HG03520 (cell line): ENCODE data around the gene TTF2.
"Not testable (repeated sequence)": the region's sequence is repeated elsewhere in the genome, so short reads cannot be mapped to it uniquely, and the experiment has no call there.

ENCODE experiments used
- ATAC-seq: cut with Tn5 transposase; IDR thresholded peaks from one replicate; pipeline ENCODE4 v1.9.1; 2021; ENCODE audit warnings: mild to moderate bottlenecking, moderate library complexity; ENCODE audit not compliant: unreplicated experiment

The TTF2 gene

DNA sequence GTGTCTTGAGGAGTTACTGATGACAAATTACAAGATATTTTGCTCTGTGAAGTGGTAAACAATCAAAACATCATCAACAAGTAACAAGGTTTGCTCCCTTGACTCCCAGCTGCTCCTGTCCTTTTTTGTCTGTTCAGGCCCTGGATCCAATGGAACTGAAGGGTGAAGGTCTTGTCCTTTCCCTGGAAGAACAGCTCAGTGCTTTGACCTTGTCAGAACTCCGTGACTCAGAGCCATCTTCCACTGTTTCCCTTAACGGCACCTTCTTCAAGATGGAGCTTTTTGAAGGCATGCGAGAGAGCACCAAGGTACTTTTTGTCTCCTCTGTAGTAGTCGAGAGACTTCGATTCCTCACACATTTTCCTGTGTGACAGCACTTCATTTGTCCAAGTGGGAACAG is 32.5 kb downstream of the TTF2 start:
- no peak for ATAC-seq

GRCh38 chr1:117093091-117093534 is 33.0 kb downstream of the TTF2 start:
- no peak for ATAC-seq

DNA sequence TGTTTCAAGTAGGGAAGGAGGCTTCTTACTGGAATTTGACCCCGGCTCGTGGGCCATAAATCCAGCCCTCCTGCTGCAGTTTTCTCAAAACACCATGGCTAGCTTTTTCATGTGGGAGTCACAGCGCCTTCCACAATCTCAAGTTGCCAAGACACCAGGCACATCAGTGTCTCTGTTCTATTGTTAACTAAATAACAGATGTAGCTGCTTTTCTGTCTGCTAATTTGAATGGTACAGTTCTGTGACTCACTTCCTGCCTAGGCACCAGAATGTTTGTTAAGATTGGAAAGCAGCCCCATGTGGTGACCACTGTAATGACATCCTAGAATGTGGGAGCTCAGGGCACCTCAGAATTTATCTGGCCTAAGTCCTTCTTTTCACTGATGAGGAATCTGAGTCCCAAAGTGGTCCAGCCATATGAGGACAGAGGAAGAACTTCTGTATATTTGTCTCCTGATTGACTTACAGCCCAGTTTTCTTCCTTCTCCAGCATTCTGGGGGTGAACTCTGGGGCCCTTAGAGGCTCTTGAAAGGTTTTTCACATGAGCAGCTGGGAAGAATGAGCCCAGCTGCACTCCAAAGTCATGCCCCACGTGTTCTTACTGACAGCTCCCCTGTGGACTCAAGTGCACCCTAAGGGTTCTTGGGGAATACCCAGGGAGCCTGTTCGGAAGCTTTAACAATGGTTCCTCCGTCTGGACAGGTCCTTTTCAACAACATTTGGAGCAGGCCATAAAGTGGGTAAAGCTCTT is 33.9 kb downstream of the TTF2 start:
- peak; percentile 68 for ATAC-seq

GRCh38 chr1:117094841-117095604 is 34.9 kb downstream of the TTF2 start:
- no peak for ATAC-seq

GRCh38 chr1:117096951-117097408 is 36.9 kb downstream of the TTF2 start:
- ATAC-seq, result no peak

- no peak for ATAC-seq
Observed at GRCh38 chr1:117097443-117097842, 37.3 kb downstream of the TTF2 start.

GRCh38 chr1:117098287-117098890 is 38.3 kb downstream of the TTF2 start:
- ATAC-seq, result no peak

GRCh38 chr1:117101334-117101733 is 41.2 kb downstream of the TTF2 start:
- ATAC-seq, result no peak

DNA sequence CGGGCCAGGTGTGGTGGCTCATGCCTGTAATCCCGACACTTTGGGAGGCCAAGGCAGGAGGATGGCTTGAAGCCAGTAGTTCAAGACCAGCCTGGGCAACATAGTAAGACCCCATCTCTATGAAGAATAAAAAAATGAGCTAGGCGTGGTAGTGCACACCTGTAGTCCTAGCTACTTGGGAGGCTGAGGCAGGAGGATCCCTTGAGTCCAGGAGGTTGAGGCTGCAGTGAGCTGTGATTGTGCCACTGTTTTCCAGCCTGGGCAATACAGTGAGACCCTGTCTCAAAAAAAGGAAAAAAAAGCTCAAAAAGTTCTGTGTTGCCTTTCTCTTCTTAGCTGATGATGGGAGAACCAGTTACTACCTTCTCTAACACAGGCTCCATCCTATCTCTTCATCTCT is 41.7 kb downstream of the TTF2 start:
- not testable (repeated sequence) for ATAC-seq

GRCh38 chr1:117104986-117105385 is 44.9 kb downstream of the TTF2 start:
- ATAC-seq, result no peak

DNA sequence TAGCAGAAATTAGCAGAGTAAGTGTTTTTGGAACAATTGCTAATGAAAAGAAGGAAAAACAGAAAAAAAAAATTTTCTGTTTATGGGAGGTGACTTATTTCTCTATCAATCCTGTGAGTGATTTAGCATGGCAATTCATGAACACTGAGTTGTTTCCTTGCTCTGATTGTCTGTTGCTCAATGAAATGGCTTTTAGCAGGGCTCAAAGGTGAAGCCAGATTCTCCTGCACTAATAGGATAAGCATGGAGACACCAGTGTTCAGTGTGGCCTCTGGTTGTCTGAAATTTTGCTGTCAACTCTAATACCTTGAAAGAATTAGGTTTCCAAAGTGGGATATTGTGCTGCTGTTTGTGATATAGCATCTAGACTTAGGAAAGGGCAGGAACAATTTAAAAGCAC is 45.6 kb downstream of the TTF2 start:
- ATAC-seq, result no peak

DNA sequence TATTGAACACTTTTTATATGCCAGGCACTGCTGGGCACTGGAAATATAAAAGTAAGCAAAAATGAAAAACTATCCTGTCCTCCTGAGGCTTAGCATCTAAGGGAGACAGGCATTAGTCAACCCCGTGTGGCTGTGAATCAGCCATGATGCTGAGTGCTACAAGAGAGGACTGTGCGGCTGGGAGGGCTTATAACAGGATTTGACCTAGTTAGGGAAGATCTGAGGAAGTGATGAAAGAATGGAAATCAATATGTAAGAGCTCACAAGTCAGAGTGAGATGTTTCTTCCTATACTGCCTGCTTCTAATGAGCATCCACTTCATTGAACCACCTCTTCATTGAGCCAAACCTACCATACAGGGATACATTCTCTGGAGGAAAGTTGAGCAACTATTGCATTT is 46.4 kb downstream of the TTF2 start:
- ATAC-seq, result no peak

DNA sequence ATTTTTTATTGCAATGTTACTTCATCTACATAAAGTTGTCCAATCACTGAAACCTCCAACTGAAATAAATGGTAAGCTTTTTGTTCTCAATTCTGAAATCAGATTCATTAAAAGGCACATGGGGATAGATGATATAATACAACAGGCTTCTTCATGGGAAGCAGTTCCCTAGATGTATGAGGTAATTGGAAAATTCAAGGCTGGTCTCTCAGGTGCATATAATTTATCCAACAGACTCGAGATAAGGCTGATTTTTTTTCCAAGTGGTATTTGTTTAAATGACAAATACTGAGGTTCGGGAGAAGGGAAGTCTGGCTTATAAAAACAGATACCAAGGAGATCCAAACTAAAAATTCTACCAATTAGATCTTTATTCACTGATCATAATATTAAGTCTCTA is 47.2 kb downstream of the TTF2 start:
- ATAC-seq, result no peak

DNA sequence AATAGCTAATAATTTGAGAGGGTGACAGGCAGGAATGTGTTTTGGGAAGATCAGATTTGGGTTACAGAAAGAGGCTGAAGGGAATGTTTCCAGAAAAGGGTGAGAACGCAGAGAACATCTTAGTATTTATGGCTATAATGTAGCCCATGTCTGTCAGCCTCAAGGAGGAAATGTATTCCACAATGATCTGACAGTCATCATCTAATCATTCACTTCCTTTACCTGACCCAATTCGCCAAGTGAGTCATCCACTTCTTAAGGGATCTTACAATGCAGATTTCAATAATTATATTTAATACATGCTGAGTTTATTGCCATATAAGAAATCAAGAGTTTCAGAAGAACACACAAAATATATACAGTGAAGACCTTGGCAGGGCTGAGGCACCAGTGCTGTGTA is 50.6 kb downstream of the TTF2 start:
- ATAC-seq, result no peak

DNA sequence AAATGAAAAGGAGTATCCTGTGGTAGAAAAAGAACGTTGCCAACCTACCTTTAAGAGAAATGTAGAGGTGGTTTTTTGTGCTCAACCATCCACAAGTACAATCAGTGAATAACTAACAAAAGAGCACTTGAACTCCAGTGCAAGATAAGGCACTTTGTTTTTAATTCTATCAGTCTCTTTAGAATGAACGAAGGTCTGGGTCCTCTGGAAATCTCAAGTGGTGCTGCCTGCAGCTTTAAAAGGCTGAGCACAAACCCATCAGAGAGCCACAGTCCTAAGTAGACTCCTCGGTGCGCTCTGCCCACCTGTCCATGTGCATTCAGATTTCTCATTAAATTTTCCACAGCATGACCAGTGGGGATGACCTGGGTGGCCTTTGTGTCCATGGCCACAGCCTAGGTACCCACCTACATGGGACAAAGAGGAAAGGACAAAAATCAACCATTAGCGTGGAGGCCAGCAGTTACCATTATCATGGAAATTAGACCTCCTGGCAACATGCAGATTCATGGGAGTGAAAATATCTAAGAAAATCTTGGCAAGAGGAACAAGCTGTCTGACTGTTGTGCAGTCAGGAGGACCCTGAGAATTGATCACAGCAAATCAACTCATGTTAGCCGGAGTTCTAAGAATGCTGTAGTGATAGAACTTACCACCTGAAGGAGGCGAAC is 52.1 kb downstream of the TTF2 start:
- ATAC-seq, result no peak

- no peak for ATAC-seq
Observed at GRCh38 chr1:117113199-117113598, 53.1 kb downstream of the TTF2 start.

DNA sequence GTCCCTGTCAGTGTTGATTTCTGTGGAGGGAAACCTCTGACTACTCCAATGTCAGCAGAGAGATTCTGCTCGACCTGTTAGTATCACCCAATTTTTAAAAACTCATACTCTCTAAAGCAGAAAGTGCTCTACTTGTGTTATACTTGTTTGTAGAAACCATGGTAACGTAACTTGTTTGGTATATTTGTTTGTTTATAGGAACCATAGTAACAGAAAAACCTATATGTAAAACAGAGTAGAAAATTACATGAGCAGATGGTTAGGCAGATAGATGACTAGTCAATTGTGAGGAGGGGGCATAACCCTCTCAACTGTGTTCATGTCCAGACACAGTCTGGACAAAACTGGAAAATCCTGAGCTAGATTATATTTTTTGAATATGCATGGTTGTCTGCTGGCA is 54.8 kb downstream of the TTF2 start:
- no peak for ATAC-seq

DNA sequence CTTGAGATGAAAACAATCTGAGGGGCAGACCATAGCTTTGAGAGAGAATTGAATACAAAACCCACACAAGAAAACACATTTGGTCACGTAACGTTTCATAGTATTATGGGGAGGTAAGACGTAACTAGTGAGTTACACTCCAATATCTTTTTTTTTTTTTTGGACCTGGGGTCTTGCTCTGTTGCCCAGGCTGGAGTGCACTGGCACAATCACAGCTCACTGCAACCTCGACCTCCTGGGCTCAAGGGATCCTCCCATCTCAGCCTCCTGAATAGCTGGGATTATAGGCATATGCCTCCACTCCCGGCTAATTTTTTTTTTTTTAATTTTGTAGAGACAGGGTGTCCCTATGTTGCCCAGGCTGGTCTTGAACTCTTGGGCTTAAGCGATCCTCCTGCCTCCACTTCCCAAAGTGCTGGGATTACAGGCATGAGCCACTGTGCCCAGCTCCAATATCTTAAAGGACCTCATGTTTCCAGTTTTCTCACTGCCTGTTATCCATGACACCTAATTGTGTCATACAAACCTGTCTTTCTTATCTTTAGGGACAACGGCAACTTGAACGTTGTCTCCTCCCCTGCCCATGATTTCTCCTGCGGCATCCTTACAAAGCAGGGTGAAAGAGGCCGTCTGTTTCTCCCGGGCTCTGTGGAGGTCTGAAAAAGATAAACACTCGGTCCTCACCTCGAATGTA is 56.1 kb downstream of the TTF2 start:
- ATAC-seq, result no peak

- ATAC-seq, result no peak
Observed at GRCh38 chr1:117116784-117117130, 56.6 kb downstream of the TTF2 start.

DNA sequence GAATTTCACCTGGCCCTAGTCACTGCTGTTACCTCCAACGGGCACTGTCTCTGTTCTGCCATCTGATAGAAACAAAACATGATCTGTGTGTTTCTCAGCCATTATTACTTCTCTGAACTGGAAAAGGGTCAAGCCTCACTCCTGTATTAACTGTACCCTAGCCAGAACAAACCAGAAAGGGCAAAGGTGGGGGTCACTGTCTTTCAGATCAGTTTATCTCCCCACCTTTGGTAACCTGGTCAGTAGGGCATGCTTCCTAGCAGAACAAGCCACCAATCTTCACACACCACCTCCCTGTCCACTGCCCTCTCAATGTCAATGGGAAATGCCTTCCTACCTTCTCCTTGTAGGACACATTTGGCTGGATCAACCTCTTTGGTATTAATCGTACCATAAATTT is 57.6 kb downstream of the TTF2 start:
- ATAC-seq, result no peak

GRCh38 chr1:117118137-117118536 is 58.0 kb downstream of the TTF2 start:
- no peak for ATAC-seq
